HepG2 (cell line): ENCODE measurements around the gene REEP6. TPM values are rescaled to one million over a fixed set of nuclear protein-coding genes. Genes with fewer than 3 reads are reported as not detected.
A peak's percentile ranks its signal among the peaks of the same experiment; 100 is the strongest.

Source experiments
- ATAC-seq: fragments of 200-7000 bp; cut with Tn5 transposase; 3 replicates; pipeline ENCODE4 v1.9.1; 2020; ENCODE audit warnings: mild to moderate bottlenecking, moderate library complexity
- BruUV-seq: library from RNA; stranded (reverse); fragments of 400-500 nt; replicated peaks from 2 replicates; lab custom pipeline; 2021; lab: Mats Ljungman, UMichigan
- CTCF ChIA-PET: fragments of 300-600 bp; formaldehyde crosslinking; extraction: SDS; loops from one replicate; lab custom pipeline; 2021; ENCODE audit warnings: low total read pairs, inconsistent platforms, low intra/inter-chr PET ratio; lab: Yijun Ruan, JAX
- POLR2A ChIA-PET: fragments of 350-600 bp; sonication (Branson Sonifier 250); formaldehyde crosslinking; loops from one replicate; lab custom pipeline; 2020; ENCODE audit warnings: antibody characterized with exemption, inconsistent platforms; lab: Yijun Ruan, JAX
- DNase-seq: peaks from one replicate; pipeline ENCODE4 v3.0.0-alpha.2; 2015; ENCODE audit warnings: low spot score
- FAIRE-seq: peaks from 3 replicates; lab custom pipeline; 2011; peaks lifted over from hg19 to GRCh38; lab: Jason Lieb, UNC
- H2AFZ ChIP-seq: one replicate; pipeline ENCODE4 v1.6.1; 2011; ENCODE audit warnings: low read length, inconsistent platforms
- H3K27ac ChIP-seq: fragments of 300-600 bp; 3 replicates; pipeline ENCODE4 v1.8.0; 2011; ENCODE audit warnings: mixed run types, mild to moderate bottlenecking, mixed read lengths, low read length, inconsistent platforms; ENCODE audit not compliant: insufficient read depth; ENCODE audit errors: extremely low read length
- H3K27me3 ChIP-seq, 2 experiments: fragments of 200-600 bp in 1 of 2; 2 replicates in 1 of 2; 3 replicates in 1 of 2; pipeline versions ENCODE4 v1.6.0 to v1.8.0; 2011; ENCODE audit warnings: low read length in 2 of 2, mild to moderate bottlenecking in 2 of 2, moderate library complexity in 2 of 2, inconsistent platforms in 1 of 2; ENCODE audit not compliant: insufficient read depth in 2 of 2, control insufficient read depth in 1 of 2
- H3K36me3 ChIP-seq, 2 experiments: fragments of 200-600 bp in 1 of 2; replicated peaks in 1 of 2; 2 replicates in 1 of 2; 3 replicates in 1 of 2; pipeline versions ENCODE4 v1.5.1 to v1.8.0; 2011; ENCODE audit warnings: low read length in 2 of 2, inconsistent platforms in 1 of 2; ENCODE audit not compliant: insufficient read depth in 2 of 2, control insufficient read depth in 1 of 2
- H3K4me1 ChIP-seq: 2 replicates; pipeline ENCODE4 v1.5.1; 2012; ENCODE audit warnings: low read length, inconsistent platforms; ENCODE audit not compliant: insufficient read depth
- H3K4me2 ChIP-seq: 2 replicates; pipeline ENCODE4 v1.6.0; 2011; ENCODE audit warnings: low read depth, low read length, inconsistent platforms
- H3K4me3 ChIP-seq, 3 experiments: fragments of 200-600 bp in 1 of 3; sonication (generic), shearing (Covaris generic) in 1 of 3; replicated peaks in 1 of 3; 2 replicates each; pipeline ENCODE4 v1.5.1; 2011 to 2016; ENCODE audit warnings: low read length in 3 of 3, inconsistent platforms in 2 of 3, low read depth in 2 of 3, mild to moderate bottlenecking in 2 of 3, control low read depth in 1 of 3, mixed read lengths in 1 of 3; ENCODE audit not compliant: insufficient read depth in 1 of 3
- H3K79me2 ChIP-seq: one replicate; pipeline ENCODE4 v1.6.1; 2011; ENCODE audit warnings: low read length, inconsistent platforms; ENCODE audit not compliant: insufficient read depth
- H3K9ac ChIP-seq: 2 replicates; pipeline ENCODE4 v1.6.0; 2011; ENCODE audit warnings: mild to moderate bottlenecking, low read depth, low read length, inconsistent platforms; ENCODE audit not compliant: insufficient read depth
- H3K9me3 ChIP-seq: 2 replicates; pipeline ENCODE4 v1.5.1; 2012; ENCODE audit warnings: mild to moderate bottlenecking, low read length
- H4K20me1 ChIP-seq: 2 replicates; pipeline ENCODE4 v1.6.0; 2011; ENCODE audit warnings: inconsistent platforms, mild to moderate bottlenecking, low read length, moderate library complexity; ENCODE audit not compliant: insufficient read depth
- HNRNPL ChIP-seq: fragments of 200-400 bp; formaldehyde crosslinking; IDR thresholded peaks from 2 replicates; pipeline ENCODE4 v1.6.1; 2017; ENCODE audit warnings: mild to moderate bottlenecking, low read depth, low read length
- HNRNPUL1 ChIP-seq: fragments of 200-400 bp; formaldehyde crosslinking; IDR thresholded peaks from 2 replicates; pipeline ENCODE4 v1.6.1; 2017; ENCODE audit warnings: low read depth, mild to moderate bottlenecking, low read length, moderate library complexity
- THAP8 ChIP-seq: sonication (generic); formaldehyde crosslinking; IDR thresholded peaks from 2 replicates; pipeline ENCODE4 v1.5.1; 2020; ENCODE audit warnings: missing genetic modification reagents, mild to moderate bottlenecking, borderline replicate concordance
- ZFP62 ChIP-seq: sonication (generic); formaldehyde crosslinking; IDR thresholded peaks from 2 replicates; pipeline ENCODE4 v1.4.0; 2020; ENCODE audit warnings: missing genetic modification reagents
- ZNF687 ChIP-seq: sonication (generic); formaldehyde crosslinking; IDR thresholded peaks from 2 replicates; pipeline ENCODE4 v1.5.1; 2020; ENCODE audit warnings: mild to moderate bottlenecking, missing genetic modification reagents, moderate library complexity
- WGBS: methylation state at CpG from one replicate; pipeline ENCODE4 v1.1.6; 2017; ENCODE audit warnings: low lambda C conversion rate; 5-methylcytosine and 5-hydroxymethylcytosine counted together
- in situ Hi-C: cut with HindIII; loops from 2 replicates; pipeline ENCODE4 v1.10.0; 2017; ENCODE audit warnings: low pct_unique_long_range_greater_than_20kb; ENCODE audit not compliant: extremely low pct_ligation_motif_present
- intact Hi-C: fragments of 100-400 bp; cut with micrococcal nuclease; formaldehyde crosslinking; loops from one replicate; pipeline ENCODE4 v1.10.0; 2022; ENCODE audit not compliant: unreplicated experiment
- polyA plus RNA-seq, 8 experiments: library from polyadenylated mRNA; depleted of rRNA in 3 of 8; stranded (reverse) in 7 of 8; unstranded in 1 of 8; fragments of >200 nt; fragmentation: Illumina TruSeq in 4 of 8; extraction: Trizol in 4 of 8; gene quantifications; 2 replicates each; pipeline versions ENCODE4 v1.2.1 to v1.2.3, GENCODE V29; 2011 to 2016; ENCODE audit warnings: low read depth in 4 of 8, missing spikeins in 1 of 8, mixed read lengths in 1 of 8; ENCODE audit not compliant: insufficient read depth in 1 of 8
- total RNA-seq, 5 experiments: library from RNA; depleted of rRNA; stranded (reverse); fragments of >200 nt; fragmentation: Illumina TruSeq; extraction: Trizol; gene quantifications; 2 replicates each; pipeline ENCODE4 v1.2.3, GENCODE V29; 2016; ENCODE audit warnings: low read depth in 1 of 5
- TF ChIP-seq, protein P1 (sequence below): sonication (generic); formaldehyde crosslinking; IDR thresholded peaks from 2 replicates; pipeline ENCODE4 v1.9.0; 2021; ENCODE audit warnings: mild to moderate bottlenecking, missing genetic modification reagents
- TF ChIP-seq, protein P2 (sequence below): sonication (generic); formaldehyde crosslinking; conservative IDR thresholded peaks from 2 replicates; pipeline ENCODE4 v1.8.0; 2022; ENCODE audit warnings: mild to moderate bottlenecking, moderate library complexity, missing genetic modification reagents

Gene REEP6
- total and polyA plus RNA-seq, 2 of the 13 experiments (the other 11 are each of a cell fraction or from before 2014, with no cell fraction given), result 10.0 to 28.8 TPM

DNA sequence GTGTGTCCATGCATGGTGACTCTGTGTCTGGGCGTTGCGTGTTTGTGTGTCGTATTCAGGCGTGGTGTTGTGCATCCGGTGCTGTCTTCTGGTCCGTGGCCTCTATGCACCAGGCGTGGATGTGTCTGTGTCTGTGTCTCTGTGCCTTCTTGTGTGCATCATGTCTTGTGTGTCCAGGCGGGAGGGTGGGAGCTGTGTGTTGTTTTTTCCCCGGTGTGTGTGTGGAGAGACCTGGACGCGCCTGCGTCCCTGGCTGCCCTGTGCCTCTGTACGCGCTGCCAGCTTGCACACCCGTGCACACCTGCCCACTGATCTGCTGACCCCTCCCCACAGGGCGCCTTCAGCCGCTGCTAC, 34.0 kb downstream of the REEP6 start (continued):
- TF ChIP-seq, protein P1, sequence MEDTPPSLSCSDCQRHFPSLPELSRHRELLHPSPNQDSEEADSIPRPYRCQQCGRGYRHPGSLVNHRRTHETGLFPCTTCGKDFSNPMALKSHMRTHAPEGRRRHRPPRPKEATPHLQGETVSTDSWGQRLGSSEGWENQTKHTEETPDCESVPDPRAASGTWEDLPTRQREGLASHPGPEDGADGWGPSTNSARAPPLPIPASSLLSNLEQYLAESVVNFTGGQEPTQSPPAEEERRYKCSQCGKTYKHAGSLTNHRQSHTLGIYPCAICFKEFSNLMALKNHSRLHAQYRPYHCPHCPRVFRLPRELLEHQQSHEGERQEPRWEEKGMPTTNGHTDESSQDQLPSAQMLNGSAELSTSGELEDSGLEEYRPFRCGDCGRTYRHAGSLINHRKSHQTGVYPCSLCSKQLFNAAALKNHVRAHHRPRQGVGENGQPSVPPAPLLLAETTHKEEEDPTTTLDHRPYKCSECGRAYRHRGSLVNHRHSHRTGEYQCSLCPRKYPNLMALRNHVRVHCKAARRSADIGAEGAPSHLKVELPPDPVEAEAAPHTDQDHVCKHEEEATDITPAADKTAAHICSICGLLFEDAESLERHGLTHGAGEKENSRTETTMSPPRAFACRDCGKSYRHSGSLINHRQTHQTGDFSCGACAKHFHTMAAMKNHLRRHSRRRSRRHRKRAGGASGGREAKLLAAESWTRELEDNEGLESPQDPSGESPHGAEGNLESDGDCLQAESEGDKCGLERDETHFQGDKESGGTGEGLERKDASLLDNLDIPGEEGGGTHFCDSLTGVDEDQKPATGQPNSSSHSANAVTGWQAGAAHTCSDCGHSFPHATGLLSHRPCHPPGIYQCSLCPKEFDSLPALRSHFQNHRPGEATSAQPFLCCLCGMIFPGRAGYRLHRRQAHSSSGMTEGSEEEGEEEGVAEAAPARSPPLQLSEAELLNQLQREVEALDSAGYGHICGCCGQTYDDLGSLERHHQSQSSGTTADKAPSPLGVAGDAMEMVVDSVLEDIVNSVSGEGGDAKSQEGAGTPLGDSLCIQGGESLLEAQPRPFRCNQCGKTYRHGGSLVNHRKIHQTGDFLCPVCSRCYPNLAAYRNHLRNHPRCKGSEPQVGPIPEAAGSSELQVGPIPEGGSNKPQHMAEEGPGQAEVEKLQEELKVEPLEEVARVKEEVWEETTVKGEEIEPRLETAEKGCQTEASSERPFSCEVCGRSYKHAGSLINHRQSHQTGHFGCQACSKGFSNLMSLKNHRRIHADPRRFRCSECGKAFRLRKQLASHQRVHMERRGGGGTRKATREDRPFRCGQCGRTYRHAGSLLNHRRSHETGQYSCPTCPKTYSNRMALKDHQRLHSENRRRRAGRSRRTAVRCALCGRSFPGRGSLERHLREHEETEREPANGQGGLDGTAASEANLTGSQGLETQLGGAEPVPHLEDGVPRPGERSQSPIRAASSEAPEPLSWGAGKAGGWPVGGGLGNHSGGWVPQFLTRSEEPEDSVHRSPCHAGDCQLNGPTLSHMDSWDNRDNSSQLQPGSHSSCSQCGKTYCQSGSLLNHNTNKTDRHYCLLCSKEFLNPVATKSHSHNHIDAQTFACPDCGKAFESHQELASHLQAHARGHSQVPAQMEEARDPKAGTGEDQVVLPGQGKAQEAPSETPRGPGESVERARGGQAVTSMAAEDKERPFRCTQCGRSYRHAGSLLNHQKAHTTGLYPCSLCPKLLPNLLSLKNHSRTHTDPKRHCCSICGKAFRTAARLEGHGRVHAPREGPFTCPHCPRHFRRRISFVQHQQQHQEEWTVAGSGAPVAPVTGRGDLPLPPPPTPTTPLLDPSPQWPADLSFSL (CRISPR knock-in tag), result peak; percentile 83
- TF ChIP-seq, protein P2, sequence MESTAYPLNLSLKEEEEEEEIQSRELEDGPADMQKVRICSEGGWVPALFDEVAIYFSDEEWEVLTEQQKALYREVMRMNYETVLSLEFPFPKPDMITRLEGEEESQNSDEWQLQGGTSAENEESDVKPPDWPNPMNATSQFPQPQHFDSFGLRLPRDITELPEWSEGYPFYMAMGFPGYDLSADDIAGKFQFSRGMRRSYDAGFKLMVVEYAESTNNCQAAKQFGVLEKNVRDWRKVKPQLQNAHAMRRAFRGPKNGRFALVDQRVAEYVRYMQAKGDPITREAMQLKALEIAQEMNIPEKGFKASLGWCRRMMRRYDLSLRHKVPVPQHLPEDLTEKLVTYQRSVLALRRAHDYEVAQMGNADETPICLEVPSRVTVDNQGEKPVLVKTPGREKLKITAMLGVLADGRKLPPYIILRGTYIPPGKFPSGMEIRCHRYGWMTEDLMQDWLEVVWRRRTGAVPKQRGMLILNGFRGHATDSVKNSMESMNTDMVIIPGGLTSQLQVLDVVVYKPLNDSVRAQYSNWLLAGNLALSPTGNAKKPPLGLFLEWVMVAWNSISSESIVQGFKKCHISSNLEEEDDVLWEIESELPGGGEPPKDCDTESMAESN (CRISPR knock-in tag), result no peak

DNA sequence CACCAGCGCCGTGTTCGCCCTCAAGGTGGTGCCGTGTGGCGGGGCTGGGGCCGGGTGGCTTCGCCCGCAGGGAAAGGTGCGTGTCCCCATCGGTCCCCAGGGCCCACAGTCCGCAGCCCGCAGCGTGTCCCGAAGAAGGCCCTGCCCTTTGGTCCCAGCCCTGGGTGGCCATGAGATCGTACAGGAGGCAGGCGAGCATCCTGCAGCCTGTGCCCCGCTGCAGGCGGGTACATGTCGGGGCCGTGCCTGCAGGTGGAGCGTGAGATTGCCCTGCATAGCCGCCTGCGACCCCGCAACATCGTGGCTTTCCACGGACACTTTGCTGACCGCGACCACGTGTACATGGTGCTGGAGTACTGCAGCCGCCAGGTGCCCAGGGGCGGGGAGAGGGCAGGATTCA, 34.4 kb downstream of the REEP6 start:
- H4K20me1 ChIP-seq, result no peaks in the 10 kb centered on the region
- BruUV-seq, result no TSS peak
- WGBS, result 16% methylated on average over 15 of the region's 31 CpGs
- no peak overlapping the region for H3K4me2 ChIP-seq
- H3K4me3 ChIP-seq, result no peak overlapping the region
- H3K36me3 ChIP-seq, result no peaks in the 10 kb centered on the region
- H3K9ac ChIP-seq, result no peak overlapping the region
- FAIRE-seq, result no peak
- H3K27me3 ChIP-seq, result peaks cover 30 to 62% of the 10 kb centered on the region in 2 experiments
- POLR2A ChIA-PET, result no interaction called here
- no peak overlapping the region for H2AFZ ChIP-seq
- DNase-seq, result no peak
- CTCF ChIA-PET, result no interaction called here
- no peaks in the 10 kb centered on the region for H3K9me3 ChIP-seq
- ATAC-seq, result peak; percentile 9
- H3K79me2 ChIP-seq, result no peaks in the 10 kb centered on the region
- in situ Hi-C loops (no loop called here), intact Hi-C loops (no loop called here)
- peaks cover 15% of the 10 kb centered on the region for H3K4me1 ChIP-seq
- H3K27ac ChIP-seq, result no peak overlapping the region
- no peak for TF ChIP-seq HNRNPUL1
- no peak for TF ChIP-seq THAP8 (CRISPR knock-in tag)
- no peak for TF ChIP-seq ZFP62 (CRISPR knock-in tag)
- 0 out of 2 replicates have a peak, but pooled peaks have one; percentile 43 for TF ChIP-seq HNRNPL
- TF ChIP-seq ZNF687 (CRISPR knock-in tag), result peak; percentile 24; the same call in 1 of the 2 replicates
